Stimulated activated memory B cell treated with anti-CD40 and anti-IgM and Interleukin-4, amounts not matched to agents 10 μg/mL and 1 μg/mL and 100 μg/mL, for 72 hours (primary cell): ENCODE measurements around the gene BTBD6.
A peak's percentile ranks its signal among the peaks of the same experiment; 100 is the strongest.

Source experiments
- ATAC-seq: fragments of 150-1000 bp; cut with Tn5 transposase; 2 replicates; pipeline ENCODE4 v1.10.0; 2021
- H3K27ac Mint-ChIP-seq: one replicate; pipeline ENCODE4 v1.8.0; 2022; ENCODE audit warnings: mild to moderate bottlenecking, mixed read lengths
- H3K27me3 Mint-ChIP-seq: one replicate; pipeline ENCODE4 v1.8.0; 2022; ENCODE audit warnings: mixed read lengths
- H3K36me3 Mint-ChIP-seq: one replicate; pipeline ENCODE4 v1.8.0; 2022; ENCODE audit warnings: mixed read lengths
- H3K4me1 Mint-ChIP-seq: one replicate; pipeline ENCODE4 v1.8.0; 2022; ENCODE audit warnings: mixed read lengths
- H3K4me3 Mint-ChIP-seq: one replicate; pipeline ENCODE4 v1.8.0; 2022; ENCODE audit warnings: mild to moderate bottlenecking, moderate library complexity, mixed read lengths
- H3K9me3 Mint-ChIP-seq: one replicate; pipeline ENCODE4 v1.8.0; 2022; ENCODE audit warnings: mixed read lengths

Gene BTBD6

GRCh38 chr14:105248368-105249181, at the start of gene BTBD6:
BTBD6 (plus strand) TSS chr14:105248533; CDS start chr14:105248712, 179 bp downstream.
- Mint-ChIP-seq H3K36me3 (peaks cover 28% of the 10 kb centered on the region), H3K4me1 (peaks cover 49% of the 10 kb centered on the region), H3K27ac (peak within 1 kb of the TSS; percentile 76)

GRCh38 chr14:105198588-105198987, 49.7 kb upstream of the BTBD6 start:
- H3K27me3 Mint-ChIP-seq: peaks cover 84% of the 10 kb centered on the region
- H3K4me1 Mint-ChIP-seq: peaks cover 42% of the 10 kb centered on the region
- no peak for ATAC-seq
- no peak overlapping the region for H3K27ac Mint-ChIP-seq
- H3K36me3 Mint-ChIP-seq: no peaks in the 10 kb centered on the region
- H3K4me3 Mint-ChIP-seq: no peak overlapping the region
- no peaks in the 10 kb centered on the region for H3K9me3 Mint-ChIP-seq

More at GRCh38 chr14:105248368-105249181, at the start of gene BTBD6:
- H3K27me3 Mint-ChIP-seq: no peaks in the 10 kb centered on the region
- peak within 1 kb of the TSS; percentile 85 for H3K4me3 Mint-ChIP-seq
- no peaks in the 10 kb centered on the region for H3K9me3 Mint-ChIP-seq
- peak; percentile 95 for ATAC-seq

GRCh38 chr14:105199093-105199492, 49.2 kb upstream of the BTBD6 start:
- Mint-ChIP-seq H3K27ac (no peak overlapping the region), H3K4me1 (peaks cover 40% of the 10 kb centered on the region)

GRCh38 chr14:105200074-105200473, 48.3 kb upstream of the BTBD6 start:
- ATAC-seq: no peak
- no peaks in the 10 kb centered on the region for H3K9me3 Mint-ChIP-seq
- no peaks in the 10 kb centered on the region for H3K36me3 Mint-ChIP-seq
- H3K4me3 Mint-ChIP-seq: no peak overlapping the region
- peaks cover 83% of the 10 kb centered on the region for H3K27me3 Mint-ChIP-seq
- no peak overlapping the region for H3K27ac Mint-ChIP-seq
- H3K4me1 Mint-ChIP-seq: peaks cover 42% of the 10 kb centered on the region

More at GRCh38 chr14:105199093-105199492, 49.2 kb upstream of the BTBD6 start:
- ATAC-seq: no peak
- Mint-ChIP-seq H3K9me3 (no peaks in the 10 kb centered on the region), H3K36me3 (no peaks in the 10 kb centered on the region), H3K4me3 (no peak overlapping the region), H3K27me3 (peaks cover 82% of the 10 kb centered on the region)

- ATAC-seq: no peak
- Mint-ChIP-seq H3K4me3 (no peak overlapping the region), H3K27ac (no peak overlapping the region), H3K27me3 (peaks cover 84% of the 10 kb centered on the region), H3K4me1 (peaks cover 40% of the 10 kb centered on the region), H3K36me3 (no peaks in the 10 kb centered on the region), H3K9me3 (no peaks in the 10 kb centered on the region)
Observed at GRCh38 chr14:105200641-105201040, 47.7 kb upstream of the BTBD6 start.

GRCh38 chr14:105201156-105201924, 47.0 kb upstream of the BTBD6 start:
- peak; percentile 21 for ATAC-seq
- Mint-ChIP-seq H3K4me1 (peaks cover 34% of the 10 kb centered on the region), H3K36me3 (no peaks in the 10 kb centered on the region), H3K27me3 (peaks cover 84% of the 10 kb centered on the region), H3K9me3 (no peaks in the 10 kb centered on the region), H3K27ac (peak overlapping the region; percentile 32), H3K4me3 (no peak overlapping the region)

- peak overlapping the region; percentile 32 for H3K27ac Mint-ChIP-seq
Observed at GRCh38 chr14:105201925-105202513, 46.3 kb upstream of the BTBD6 start.

GRCh38 chr14:105203057-105203531, 45.2 kb upstream of the BTBD6 start:
- no peaks in the 10 kb centered on the region for H3K36me3 Mint-ChIP-seq
- peaks cover 77% of the 10 kb centered on the region for H3K27me3 Mint-ChIP-seq
- H3K4me1 Mint-ChIP-seq: peaks cover 31% of the 10 kb centered on the region
- H3K4me3 Mint-ChIP-seq: no peak overlapping the region
- H3K9me3 Mint-ChIP-seq: no peaks in the 10 kb centered on the region
- ATAC-seq: no peak
- H3K27ac Mint-ChIP-seq: no peak overlapping the region

More at GRCh38 chr14:105201925-105202513, 46.3 kb upstream of the BTBD6 start:
- ATAC-seq: peak; percentile 74
- Mint-ChIP-seq H3K4me1 (peaks cover 34% of the 10 kb centered on the region), H3K36me3 (no peaks in the 10 kb centered on the region), H3K9me3 (no peaks in the 10 kb centered on the region), H3K4me3 (no peak overlapping the region), H3K27me3 (peaks cover 87% of the 10 kb centered on the region)

- no peak for ATAC-seq
- no peak overlapping the region for H3K4me3 Mint-ChIP-seq
- peaks cover 3% of the 10 kb centered on the region for H3K36me3 Mint-ChIP-seq
- H3K9me3 Mint-ChIP-seq: no peaks in the 10 kb centered on the region
- H3K27ac Mint-ChIP-seq: no peak overlapping the region
- peaks cover 32% of the 10 kb centered on the region for H3K4me1 Mint-ChIP-seq
- H3K27me3 Mint-ChIP-seq: peaks cover 71% of the 10 kb centered on the region
Observed at GRCh38 chr14:105203701-105204100, 44.6 kb upstream of the BTBD6 start.

GRCh38 chr14:105204206-105204930, 44.0 kb upstream of the BTBD6 start:
- Mint-ChIP-seq H3K4me1 (peaks cover 35% of the 10 kb centered on the region), H3K9me3 (no peaks in the 10 kb centered on the region), H3K36me3 (peaks cover 7% of the 10 kb centered on the region), H3K27ac (no peak overlapping the region), H3K4me3 (no peak overlapping the region), H3K27me3 (peaks cover 64% of the 10 kb centered on the region)
- no peak for ATAC-seq

GRCh38 chr14:105204931-105205672, 43.2 kb upstream of the BTBD6 start:
- no peak overlapping the region for H3K4me3 Mint-ChIP-seq
- H3K9me3 Mint-ChIP-seq: no peaks in the 10 kb centered on the region
- peaks cover 57% of the 10 kb centered on the region for H3K27me3 Mint-ChIP-seq
- H3K4me1 Mint-ChIP-seq: peaks cover 35% of the 10 kb centered on the region
- ATAC-seq: no peak
- H3K27ac Mint-ChIP-seq: no peak overlapping the region
- H3K36me3 Mint-ChIP-seq: peaks cover 10% of the 10 kb centered on the region

- no peak for ATAC-seq
- Mint-ChIP-seq H3K4me3 (no peak overlapping the region), H3K27ac (no peak overlapping the region), H3K36me3 (peaks cover 14% of the 10 kb centered on the region), H3K9me3 (no peaks in the 10 kb centered on the region), H3K27me3 (peaks cover 50% of the 10 kb centered on the region), H3K4me1 (peaks cover 35% of the 10 kb centered on the region)
Observed at GRCh38 chr14:105205673-105206208, 42.6 kb upstream of the BTBD6 start.

- Mint-ChIP-seq H3K27me3 (peaks cover 42% of the 10 kb centered on the region), H3K4me3 (no peak overlapping the region), H3K36me3 (peaks cover 14% of the 10 kb centered on the region), H3K9me3 (no peaks in the 10 kb centered on the region), H3K27ac (no peak overlapping the region), H3K4me1 (peaks cover 31% of the 10 kb centered on the region)
- no peak for ATAC-seq
Observed at GRCh38 chr14:105206873-105207272, 41.5 kb upstream of the BTBD6 start.

GRCh38 chr14:105207460-105207901, 40.9 kb upstream of the BTBD6 start:
- H3K4me1 Mint-ChIP-seq: peaks cover 25% of the 10 kb centered on the region
- H3K36me3 Mint-ChIP-seq: peaks cover 14% of the 10 kb centered on the region
- H3K27me3 Mint-ChIP-seq: peaks cover 35% of the 10 kb centered on the region
- no peaks in the 10 kb centered on the region for H3K9me3 Mint-ChIP-seq
- no peak overlapping the region for H3K4me3 Mint-ChIP-seq
- H3K27ac Mint-ChIP-seq: no peak overlapping the region
- no peak for ATAC-seq
